K562 (cell line): Measurements from ENCODE around the gene FASLG. TPM values are rescaled to one million over a fixed set of nuclear protein-coding genes. Genes with fewer than 3 reads are reported as not detected.

Experiments used
- ATAC-seq: fragments of 200-7000 bp; cut with Tn5 transposase; 3 replicates; pipeline ENCODE4 v1.9.1; 2020; ENCODE audit warnings: moderate library complexity
- BruUV-seq: library from RNA; stranded (reverse); fragments of 400-500 nt; replicated peaks from 2 replicates; lab custom pipeline; 2021; lab: Mats Ljungman, UMichigan
- CTCF ChIA-PET: fragments of 300-600 bp; formaldehyde crosslinking; extraction: SDS; loops from one replicate; lab custom pipeline; 2021; ENCODE audit warnings: low intra/inter-chr PET ratio; lab: Yijun Ruan, JAX
- POLR2A ChIA-PET: fragments of 300-600, 350-650 bp; sonication (Branson Sonifier 250); formaldehyde crosslinking; extraction: SDS; loops from one replicate; lab custom pipeline; 2021; ENCODE audit warnings: antibody characterized with exemption, inconsistent platforms; lab: Yijun Ruan, JAX
- DNase-seq, 4 experiments: peaks; one replicate each; pipeline versions ENCODE4 v3.0.0 to v3.0.0-alpha.2; 2011 to 2018; ENCODE audit warnings: low spot score in 3 of 4, mixed read lengths in 3 of 4; ENCODE audit errors: extremely low read depth in 1 of 4
- FAIRE-seq: peaks from 2 replicates; lab custom pipeline; 2011; peaks lifted over from hg19 to GRCh38; lab: Jason Lieb, UNC
- H2AFZ ChIP-seq: 2 replicates; pipeline ENCODE4 v1.6.0; 2011; ENCODE audit warnings: low read depth, low read length, control low read depth, inconsistent platforms
- H3K27ac ChIP-seq: fragments of 200-600 bp; 3 replicates; pipeline ENCODE4 v1.8.0; 2011; ENCODE audit warnings: low read depth, mild to moderate bottlenecking, control low read depth, inconsistent platforms, low read length, moderate library complexity, mixed read lengths; ENCODE audit errors: extremely low read depth
- H3K27me3 ChIP-seq, 2 experiments: fragments of 300-600 bp in 1 of 2; 2 replicates in 1 of 2; 3 replicates in 1 of 2; pipeline versions ENCODE4 v1.6.0 to v1.8.0; 2011; ENCODE audit warnings: inconsistent platforms in 2 of 2, low read length in 2 of 2, mild to moderate bottlenecking in 1 of 2, mixed read lengths in 1 of 2, moderate library complexity in 1 of 2; ENCODE audit not compliant: control insufficient read depth in 2 of 2, insufficient read depth in 2 of 2
- H3K36me3 ChIP-seq: fragments of 300-600 bp; 3 replicates; pipeline ENCODE4 v1.8.0; 2011; ENCODE audit warnings: mild to moderate bottlenecking, low read length, inconsistent platforms; ENCODE audit not compliant: control insufficient read depth, insufficient read depth
- H3K4me1 ChIP-seq, 2 experiments: fragments of 200-600 bp in 1 of 2; replicated peaks in 1 of 2; 2 replicates in 1 of 2; 3 replicates in 1 of 2; pipeline versions ENCODE4 v1.5.1 to v1.8.0; 2011; ENCODE audit warnings: inconsistent platforms in 2 of 2, low read length in 2 of 2, mild to moderate bottlenecking in 1 of 2, mixed read lengths in 1 of 2, moderate library complexity in 1 of 2; ENCODE audit not compliant: control insufficient read depth in 2 of 2, insufficient read depth in 2 of 2
- H3K4me2 ChIP-seq: 2 replicates; pipeline ENCODE4 v1.6.1; 2011; ENCODE audit warnings: low read length, control low read depth, inconsistent platforms, mixed read lengths; ENCODE audit not compliant: insufficient read depth
- H3K4me3 ChIP-seq: fragments of 200-600 bp; sonication (generic), shearing (Covaris generic); 2 replicates; pipeline ENCODE4 v1.5.1; 2016; ENCODE audit warnings: control low read depth, inconsistent platforms
- H3K79me2 ChIP-seq: fragments of 200-600 bp; 3 replicates; pipeline ENCODE4 v1.8.0; 2011; ENCODE audit warnings: low read length, inconsistent platforms; ENCODE audit not compliant: control insufficient read depth, insufficient read depth
- H3K9ac ChIP-seq, 2 experiments: 2 replicates each; pipeline versions ENCODE4 v1.6.0 to v1.6.1; 2011; ENCODE audit warnings: low read depth in 2 of 2, low read length in 2 of 2, control low read depth in 1 of 2, inconsistent platforms in 1 of 2, mild to moderate bottlenecking in 1 of 2, mixed read lengths in 1 of 2; ENCODE audit not compliant: insufficient read depth in 1 of 2
- H3K9me1 ChIP-seq: one replicate; pipeline ENCODE4 v1.6.0; 2011; ENCODE audit warnings: inconsistent platforms, mild to moderate bottlenecking, low read length, moderate library complexity; ENCODE audit not compliant: control insufficient read depth, insufficient read depth
- H3K9me3 ChIP-seq: replicated peaks from 2 replicates; pipeline ENCODE4 v1.5.1; 2011; ENCODE audit warnings: low read depth, low read length, inconsistent platforms; ENCODE audit not compliant: control insufficient read depth, insufficient read depth
- H4K20me1 ChIP-seq: replicated peaks from 2 replicates; pipeline ENCODE4 v1.6.1; 2011; ENCODE audit warnings: low read length, inconsistent platforms, mixed read lengths; ENCODE audit not compliant: control insufficient read depth, insufficient read depth
- GABPA ChIP-seq: fragments of 200-800 bp; sonication (Bioruptor generic); conservative IDR thresholded peaks from 2 replicates; pipeline ENCODE4 v1.6.1; 2016; ENCODE audit warnings: low read depth, missing genetic modification characterization, missing compliant biosample characterization
- NR2C2 ChIP-seq, 2 experiments: fragments of 200-800 bp in 1 of 2; sonication (Bioruptor generic) in 1 of 2; sonication (generic) in 1 of 2; formaldehyde crosslinking in 1 of 2; IDR thresholded peaks; 2 replicates each; pipeline versions ENCODE4 v1.6.1 to v1.8.0; 2016 to 2022; ENCODE audit warnings: mild to moderate bottlenecking in 1 of 2, missing compliant biosample characterization in 1 of 2, missing genetic modification characterization in 1 of 2, missing genetic modification reagents in 1 of 2
- ZBTB33 ChIP-seq: sonication (generic); formaldehyde crosslinking; IDR thresholded peaks from 2 replicates; pipeline ENCODE4 v1.8.1; 2023; ENCODE audit warnings: mild to moderate bottlenecking, missing genetic modification reagents
- WGBS: fragments of 100-300 bp; shearing (Covaris generic); methylation state at CpG from one replicate; pipeline ENCODE4 v1.1.6; 2016; ENCODE audit warnings: low coverage, mixed read lengths; ENCODE audit not compliant: insufficient coverage; ENCODE audit errors: missing lambda C conversion rate; 5-methylcytosine and 5-hydroxymethylcytosine counted together
- in situ Hi-C: fragments of 300-500 bp; cut with MboI; formaldehyde crosslinking; loops from 4 replicates; pipeline ENCODE4 v1.15.0; 2018; ENCODE audit warnings: inconsistent platforms, mixed read lengths
- intact Hi-C: fragments of 100-400 bp; cut with micrococcal nuclease; formaldehyde crosslinking; loops from 2 replicates; pipeline ENCODE4 v1.14.2; 2022
- polyA plus RNA-seq, 8 experiments: library from polyadenylated mRNA; depleted of rRNA in 4 of 8; stranded (reverse) in 5 of 8; unstranded in 3 of 8; fragments of >200 nt; fragmentation: Nextera tagmentation in 2 of 8; fragmentation: Illumina TruSeq in 1 of 8; extraction: Ambion mirVana in 2 of 8; extraction: Trizol in 1 of 8; gene quantifications; 2 replicates each; pipeline versions ENCODE4 v1.2.1 to v1.2.3, GENCODE V29; 2011 to 2014; ENCODE audit warnings: inconsistent platforms in 1 of 8, missing spikeins in 1 of 8
- total RNA-seq, 7 experiments: library from RNA; depleted of rRNA in 6 of 7; stranded (reverse); fragments of >200 nt in 6 of 7; fragmentation: Illumina TruSeq in 2 of 7; extraction: Trizol in 2 of 7; gene quantifications; 2 replicates each; pipeline versions ENCODE4 v1.2.1 to v1.2.3, GENCODE V29; 2011 to 2021; ENCODE audit warnings: low replicate concordance in 1 of 7

The FASLG gene
- total and polyA plus RNA-seq, 9 of the 15 experiments (the other 6 are each of a cell fraction or from before 2014, with no cell fraction given): not detected

- no peak for ATAC-seq
- DNase-seq: no peak
- no peak for FAIRE-seq
- Histone ChIP-seq H3K27ac (no peak overlapping the region), H3K9ac (no peak overlapping the region), H3K79me2 (no peaks in the 10 kb centered on the region), H4K20me1 (no peaks in the 10 kb centered on the region), H3K27me3 (no peaks in the 10 kb centered on the region), H3K4me3 (no peak overlapping the region), H2AFZ (peak overlapping the region; percentile 7), H3K36me3 (no peaks in the 10 kb centered on the region), H3K4me2 (no peak overlapping the region), H3K9me3 (no peaks in the 10 kb centered on the region), H3K9me1 (no peaks in the 10 kb centered on the region)
- intact Hi-C loops (no loop called here), in situ Hi-C loops (no loop called here)
- no TSS peak for BruUV-seq
- ChIA-PET POLR2A (no interaction called here), CTCF (no interaction called here)
- TF ChIP-seq GABPA: peak; percentile 19; the same call in 1 of the 2 replicates
- no peak for TF ChIP-seq ZBTB33 (CRISPR knock-in tag)
- TF ChIP-seq NR2C2 (CRISPR knock-in tag; IDR thresholded peaks at IDR 0.05): no peak
- 0 out of 2 replicates have a peak, but pooled peaks have one; percentile 2 for TF ChIP-seq NR2C2 (tag; IDR thresholded peaks at IDR 0.05)
- TF ChIP-seq, all 486 proteins: peak for 2
- peaks cover 0 to 10% of the 10 kb centered on the region in 2 experiments; a peak in 1 of 5 replicates for H3K4me1 ChIP-seq
- 4% methylated on average over 4 of the region's 4 CpGs for WGBS
Measured at GRCh38 chr1:172697534-172698002, 38.7 kb downstream of the FASLG start.
